Ramos (cell line): ENCODE results near the gene TEX12.

ENCODE experiments used
- in situ Hi-C: fragments of 300-500 bp; cut with MboI; formaldehyde crosslinking; loops from one replicate; pipeline ENCODE4 v1.14.3; 2022; ENCODE audit warnings: low sequenced_read_pairs; ENCODE audit not compliant: unreplicated experiment

TEX12 gene

DNA sequence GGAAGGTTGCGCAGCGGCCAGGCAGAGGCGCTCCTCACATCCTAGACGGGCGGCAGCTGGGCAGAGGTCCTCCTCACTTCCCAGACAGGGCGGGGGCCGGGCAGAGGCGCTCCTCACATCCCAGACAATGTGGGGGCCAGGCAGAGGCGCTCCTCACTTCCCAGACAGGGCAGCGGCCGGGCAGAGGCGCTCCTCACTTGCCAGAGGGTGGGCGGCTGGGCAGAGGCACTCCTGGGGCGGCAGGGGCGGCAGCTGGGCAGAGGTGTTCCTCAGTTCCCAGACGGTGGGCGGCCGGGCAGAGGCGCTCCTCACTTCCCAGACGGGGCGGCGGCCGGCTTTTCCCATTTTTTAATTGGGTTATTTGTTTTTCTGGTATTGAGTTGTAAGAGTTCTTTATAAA lies 38.9 kb downstream of the TEX12 start:
- in situ Hi-C loops: loop anchor here (25.0 kb wide), 2 partner anchors 356 to 1081 kb away; no protein-coding TSS in a partner anchor

DNA sequence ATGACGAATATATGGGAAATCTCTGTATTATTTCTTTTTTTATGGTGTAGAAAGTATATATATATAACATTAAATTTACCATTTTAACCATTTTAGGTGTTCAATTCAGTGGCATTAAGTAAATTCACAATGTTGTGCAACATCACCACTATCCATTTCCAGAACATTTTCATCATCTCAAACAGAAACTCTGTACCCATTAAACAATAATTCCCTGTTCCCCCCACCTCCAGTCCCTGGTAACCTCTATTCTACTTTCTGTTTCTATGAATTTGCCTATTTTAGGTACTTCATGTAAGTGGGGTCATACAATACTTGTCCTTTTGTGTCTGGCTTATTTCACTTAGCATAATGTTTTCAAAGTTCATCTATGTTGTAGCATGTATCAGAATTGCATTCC lies 43.7 kb downstream of the TEX12 start:
- in situ Hi-C loops: loop anchor here (25.0 kb wide), 2 partner anchors 351 to 1076 kb away; no protein-coding TSS in a partner anchor

DNA sequence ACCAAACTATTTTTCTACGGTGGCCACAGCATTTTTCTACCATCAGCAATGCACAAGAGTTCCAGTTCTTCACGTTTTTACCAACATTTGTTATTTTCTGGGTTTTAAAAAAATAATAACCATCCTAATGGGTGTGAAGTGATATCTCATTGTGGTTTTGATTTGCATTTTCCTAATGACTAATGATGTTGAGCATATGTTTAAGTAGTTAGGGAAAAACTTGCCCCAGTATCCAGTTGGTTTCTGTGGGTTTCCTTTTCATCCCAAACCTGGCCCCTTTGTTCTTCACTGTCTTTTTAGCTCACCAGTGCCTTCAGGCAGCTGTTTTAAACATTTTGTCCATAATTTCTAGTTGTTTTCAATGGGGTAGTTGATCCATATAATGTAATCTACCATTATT lies 44.4 kb downstream of the TEX12 start:
- in situ Hi-C loops: loop anchor here (25.0 kb wide), 2 partner anchors 351 to 1076 kb away; no protein-coding TSS in a partner anchor

DNA sequence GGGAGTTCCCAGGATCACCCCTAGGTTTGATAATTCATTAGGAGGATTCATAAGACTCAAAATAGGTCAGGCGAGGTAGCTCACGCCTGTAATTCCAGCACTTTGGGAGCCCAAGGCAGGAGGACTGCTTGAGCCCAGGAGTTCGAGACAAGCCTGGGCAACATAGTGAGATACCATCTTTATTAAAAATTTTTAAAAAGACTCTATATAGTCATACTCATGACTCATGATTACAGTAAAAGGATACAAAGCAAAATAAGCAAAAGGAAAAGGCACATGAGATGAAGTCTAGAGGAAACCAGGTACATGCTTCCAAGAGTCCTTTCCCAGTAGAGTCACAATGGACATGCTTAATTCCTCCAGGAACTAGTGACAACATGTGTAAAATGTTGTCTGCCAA lies 45.1 kb downstream of the TEX12 start:
- in situ Hi-C loops: loop anchor here (25.0 kb wide), 2 partner anchors 350 to 1075 kb away; no protein-coding TSS in a partner anchor

DNA sequence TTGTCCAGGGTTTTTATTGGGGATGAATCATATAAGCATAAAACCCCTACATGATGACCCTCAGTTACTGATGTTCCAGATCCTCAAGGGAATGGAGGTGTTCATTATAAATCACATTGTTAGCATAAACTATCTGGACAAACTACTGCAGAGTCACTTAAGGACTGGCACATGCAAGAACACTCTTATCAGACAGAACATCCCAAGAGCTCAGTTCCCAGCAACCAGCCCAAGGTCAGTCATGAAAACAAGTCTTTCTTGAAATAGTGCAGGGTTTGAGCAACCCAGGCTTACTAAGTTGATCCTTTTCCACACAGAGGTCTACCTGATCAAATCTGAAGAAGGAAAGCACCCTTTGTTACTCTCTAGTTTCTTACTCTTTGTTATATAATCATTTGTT lies 45.5 kb downstream of the TEX12 start:
- in situ Hi-C loops: loop anchor here (25.0 kb wide), 2 partner anchors 350 to 1075 kb away; no protein-coding TSS in a partner anchor

DNA sequence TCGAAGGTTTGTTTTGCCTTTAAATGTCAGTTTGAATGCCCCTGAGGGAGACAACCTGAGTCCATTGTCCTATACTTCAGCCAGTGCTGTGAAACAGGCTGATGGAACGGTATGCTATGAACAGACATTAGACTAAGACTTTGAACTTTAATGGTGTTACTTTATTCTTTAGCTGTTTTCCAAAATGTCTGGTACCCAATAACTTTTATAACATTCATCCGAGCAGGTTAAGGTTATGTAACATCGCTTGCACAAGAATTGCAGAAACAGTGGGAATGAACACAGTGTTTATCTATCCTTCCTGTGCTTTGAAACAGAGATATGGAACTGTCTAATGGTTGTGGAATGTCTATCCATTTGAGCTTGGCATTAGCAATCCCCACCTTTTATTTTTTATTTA lies 46.6 kb downstream of the TEX12 start:
- in situ Hi-C loops: loop anchor here (25.0 kb wide), 2 partner anchors 349 to 1074 kb away; no protein-coding TSS in a partner anchor

DNA sequence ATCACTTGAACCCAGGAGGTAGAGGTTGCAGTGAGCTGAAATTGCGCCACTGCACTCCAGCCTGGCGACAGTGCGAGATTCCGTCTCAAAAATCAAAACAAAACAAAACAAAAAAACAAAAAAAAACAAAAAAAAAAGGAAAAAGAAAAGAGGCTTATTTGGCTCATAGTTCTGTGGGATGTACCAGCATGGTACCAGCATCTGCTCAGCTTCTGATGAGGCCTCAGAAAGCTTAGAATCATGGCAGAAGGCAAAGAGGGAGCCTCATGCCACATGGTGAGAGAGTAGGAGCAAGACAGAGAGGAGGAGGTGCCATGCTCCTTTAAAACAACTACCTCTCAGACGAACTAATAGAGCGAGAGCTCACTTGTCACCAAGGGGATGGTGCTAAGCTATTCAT lies 48.4 kb downstream of the TEX12 start:
- in situ Hi-C loops: loop anchor here (25.0 kb wide), 2 partner anchors 347 to 1072 kb away; no protein-coding TSS in a partner anchor

DNA sequence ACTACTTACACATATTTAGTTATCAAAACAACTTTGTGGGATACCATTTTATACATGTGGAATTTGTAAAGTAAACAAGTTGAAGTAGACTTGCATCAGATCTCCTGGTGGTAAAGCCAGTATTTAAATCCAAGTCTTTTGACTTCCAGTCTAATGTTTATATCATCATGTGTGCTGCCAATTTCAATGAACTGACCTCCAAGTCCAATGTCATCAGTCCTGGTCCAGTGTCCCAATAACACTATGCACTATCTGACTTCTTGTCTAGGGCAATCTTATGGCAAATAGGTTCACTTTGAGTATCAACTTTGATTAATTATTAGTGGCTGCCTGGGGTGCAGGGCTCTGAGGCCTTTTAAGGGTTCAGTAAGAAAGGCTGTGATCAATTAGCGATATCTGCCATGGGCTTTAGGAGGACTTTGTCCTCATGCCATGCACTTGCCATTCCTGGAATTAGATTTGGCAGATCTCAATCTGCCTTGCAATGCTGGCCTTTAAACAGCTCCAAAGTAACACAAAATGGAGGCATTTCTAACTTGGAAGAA lies 49.5 kb downstream of the TEX12 start:
- in situ Hi-C loops: loop anchor here (25.0 kb wide), 2 partner anchors 346 to 1071 kb away; no protein-coding TSS in a partner anchor

DNA sequence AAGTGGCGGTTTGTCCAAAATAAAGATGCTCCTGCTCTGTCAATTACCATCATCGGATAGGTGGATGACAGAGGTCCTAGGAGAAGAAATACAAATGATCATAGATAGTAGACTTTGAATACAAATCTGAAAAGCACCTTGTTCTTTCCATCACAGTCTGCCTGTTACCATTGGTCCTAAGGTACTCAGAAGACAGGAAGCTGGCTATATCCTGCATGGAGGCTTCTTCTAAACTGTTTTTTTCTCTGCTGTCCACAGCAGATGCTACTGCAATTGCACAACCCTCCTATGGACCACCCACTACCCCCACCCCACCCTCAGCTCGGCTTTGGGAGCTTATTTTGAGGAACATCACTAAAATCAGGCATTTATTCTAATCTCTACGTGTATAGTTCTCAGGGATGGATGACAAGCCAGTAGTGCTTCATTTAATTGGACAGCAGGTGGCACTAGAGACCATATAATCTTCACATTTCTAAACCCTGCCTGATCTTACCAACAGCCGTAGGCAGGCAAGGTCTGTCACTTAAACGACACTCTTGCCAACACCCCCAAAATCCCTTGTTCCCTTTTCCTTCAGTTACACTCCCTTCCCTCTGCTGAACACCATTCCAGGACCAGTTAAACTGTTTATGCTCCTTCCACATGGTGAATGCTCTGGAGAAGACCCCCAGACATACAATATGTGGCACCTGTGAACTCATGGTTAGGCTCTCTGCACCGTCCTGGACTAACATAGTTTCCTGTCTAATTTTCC lies 52.5 kb downstream of the TEX12 start:
- in situ Hi-C loops: loop anchor here (5.0 to 25.0 kb wide), 3 partner anchors 63 to 1068 kb away; no protein-coding TSS in a partner anchor

DNA sequence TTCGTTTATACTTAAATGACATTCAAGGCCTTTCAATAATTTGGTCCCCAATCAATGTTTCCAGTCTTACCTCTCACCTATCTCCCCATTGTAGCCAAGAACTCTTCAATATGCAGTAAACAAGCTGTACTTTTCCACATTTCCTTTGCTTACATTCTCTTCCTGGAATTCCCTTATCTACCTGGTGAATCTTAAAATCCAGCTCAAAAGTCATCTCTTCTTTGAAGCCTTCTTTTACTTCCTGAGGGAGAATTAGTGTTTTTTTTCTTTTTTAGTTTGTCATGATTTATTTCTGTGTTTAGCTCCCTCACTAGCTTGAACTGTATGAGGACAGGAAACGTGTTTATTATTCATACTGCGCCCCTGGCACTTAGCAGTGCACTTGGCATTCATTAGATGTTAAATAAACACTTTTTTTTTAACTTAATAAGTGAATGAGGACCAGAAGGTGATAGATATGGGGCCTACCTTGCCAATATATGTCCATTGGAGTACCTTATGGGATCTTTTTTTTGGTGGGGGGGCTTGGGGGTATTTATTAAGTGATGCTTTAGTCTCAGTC lies 54.2 kb downstream of the TEX12 start:
- in situ Hi-C loops: loop anchor here (5.0 to 25.0 kb wide), 3 partner anchors 61 to 1066 kb away; no protein-coding TSS in a partner anchor
